Stimulated activated naive CD4-positive, alpha-beta T cell treated with Interleukin-2 at 50 U/mL for 16 hours (primary cell): Measurements from ENCODE around the gene CCDC57.

ENCODE experiments used
- DNase-seq: peaks from one replicate; lab custom pipeline; 2025; lab: John Stamatoyannopoulos, UW

CCDC57 gene

DNA sequence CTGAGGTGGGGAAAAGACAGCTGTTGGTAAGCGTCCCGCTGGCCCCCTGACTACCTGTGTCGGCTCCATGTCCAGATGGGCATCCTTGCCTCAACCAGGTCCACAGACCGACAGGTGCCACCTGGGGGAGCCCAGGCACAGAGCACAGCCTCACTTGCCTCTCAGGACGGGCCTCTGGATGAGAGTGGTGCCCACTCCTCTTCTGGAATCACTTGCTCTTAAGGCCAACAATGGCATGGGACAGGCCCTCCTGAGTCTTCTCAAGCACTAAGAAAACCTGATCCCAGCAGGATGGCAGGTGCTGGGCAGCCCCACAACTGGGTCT lies 33.4 kb upstream of the CCDC57 start:
- DNase-seq, result no peak

DNA sequence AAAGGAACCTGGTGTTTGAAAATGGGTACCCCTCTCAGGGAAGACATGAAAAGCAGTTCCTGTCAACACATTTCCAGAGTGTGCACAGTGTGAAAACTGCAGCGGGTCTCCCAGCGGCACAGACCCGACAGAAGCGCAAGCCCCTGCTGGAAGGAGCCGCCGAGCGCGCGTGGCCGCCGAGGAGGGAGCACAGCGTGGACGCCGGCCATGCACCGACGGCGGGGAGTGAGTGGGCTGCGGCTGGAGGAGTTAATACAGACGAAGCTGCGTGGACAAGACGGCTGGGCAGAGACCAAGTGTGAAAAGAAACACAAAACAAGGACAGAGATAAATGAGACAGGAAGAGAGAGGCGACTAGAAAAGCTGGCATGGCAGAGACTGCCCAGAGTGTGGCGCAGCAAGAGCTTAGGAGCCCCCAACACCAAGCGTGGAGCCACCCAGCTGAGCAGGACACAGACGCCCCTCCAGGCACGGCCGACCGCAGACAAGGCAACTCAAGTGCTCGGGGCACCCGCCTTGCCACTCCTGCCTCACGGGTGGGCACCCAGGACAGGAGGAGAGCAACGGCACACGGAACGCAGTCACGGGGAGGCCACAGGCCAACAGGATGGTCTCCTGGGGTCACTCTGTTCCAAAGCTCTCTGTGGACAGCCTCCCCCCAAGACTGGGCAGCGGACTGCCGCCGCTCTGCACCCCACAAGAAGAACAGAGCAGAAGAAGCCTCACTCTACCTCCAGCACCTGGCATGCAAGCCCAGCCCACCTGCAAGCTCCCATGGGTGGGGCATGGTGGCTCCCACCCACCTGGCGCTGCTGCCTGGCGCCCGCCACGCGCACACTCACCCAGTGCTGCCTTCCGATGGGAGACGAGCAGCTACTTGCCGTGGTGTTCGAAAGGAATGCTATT lies 32.7 kb upstream of the CCDC57 start:
- DNase-seq, result no peak

DNA sequence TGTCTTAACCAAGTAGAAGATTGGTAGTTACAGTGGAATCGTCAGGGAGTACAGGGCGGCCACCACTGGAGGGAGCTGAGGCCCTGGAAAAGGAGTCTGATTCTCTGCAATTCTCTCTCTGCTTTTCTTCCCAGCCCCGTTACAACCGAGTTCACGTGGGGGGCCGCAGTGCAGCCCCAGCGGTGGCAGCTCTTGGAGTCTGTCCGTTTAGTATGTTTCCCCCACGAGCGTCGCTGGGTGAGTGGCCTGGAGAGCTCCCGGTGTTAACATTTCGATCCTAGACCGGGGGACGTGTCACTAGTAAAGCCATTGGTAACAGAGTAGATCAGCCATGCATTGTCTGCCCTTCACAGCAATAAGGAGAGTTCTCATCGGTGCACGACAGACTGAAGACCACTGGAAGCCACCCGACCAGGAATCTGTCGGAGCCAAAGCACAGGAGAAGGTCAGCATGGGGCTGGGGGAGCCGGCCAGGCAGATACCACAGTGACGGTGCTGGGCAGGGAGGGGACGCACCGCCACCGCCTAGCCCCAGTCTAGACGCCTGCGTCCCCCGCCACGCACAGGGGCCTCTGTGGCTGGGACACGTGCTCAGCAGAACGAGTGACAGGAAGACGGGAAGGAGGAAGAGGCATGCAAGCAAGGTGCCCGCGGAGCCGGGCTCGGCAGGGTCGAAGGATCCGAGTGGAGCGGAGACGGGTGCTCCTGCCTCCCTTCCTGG lies 31.9 kb upstream of the CCDC57 start:
- DNase-seq, result no peak

GRCh38 chr17:82243648-82244412 lies 31.2 kb upstream of the CCDC57 start:
- DNase-seq, result no peak

- DNase-seq, result no peak
Measured at GRCh38 chr17:82242977-82243647, 30.5 kb upstream of the CCDC57 start.

GRCh38 chr17:82242698-82242976 lies 30.0 kb upstream of the CCDC57 start:
- no peak for DNase-seq

DNA sequence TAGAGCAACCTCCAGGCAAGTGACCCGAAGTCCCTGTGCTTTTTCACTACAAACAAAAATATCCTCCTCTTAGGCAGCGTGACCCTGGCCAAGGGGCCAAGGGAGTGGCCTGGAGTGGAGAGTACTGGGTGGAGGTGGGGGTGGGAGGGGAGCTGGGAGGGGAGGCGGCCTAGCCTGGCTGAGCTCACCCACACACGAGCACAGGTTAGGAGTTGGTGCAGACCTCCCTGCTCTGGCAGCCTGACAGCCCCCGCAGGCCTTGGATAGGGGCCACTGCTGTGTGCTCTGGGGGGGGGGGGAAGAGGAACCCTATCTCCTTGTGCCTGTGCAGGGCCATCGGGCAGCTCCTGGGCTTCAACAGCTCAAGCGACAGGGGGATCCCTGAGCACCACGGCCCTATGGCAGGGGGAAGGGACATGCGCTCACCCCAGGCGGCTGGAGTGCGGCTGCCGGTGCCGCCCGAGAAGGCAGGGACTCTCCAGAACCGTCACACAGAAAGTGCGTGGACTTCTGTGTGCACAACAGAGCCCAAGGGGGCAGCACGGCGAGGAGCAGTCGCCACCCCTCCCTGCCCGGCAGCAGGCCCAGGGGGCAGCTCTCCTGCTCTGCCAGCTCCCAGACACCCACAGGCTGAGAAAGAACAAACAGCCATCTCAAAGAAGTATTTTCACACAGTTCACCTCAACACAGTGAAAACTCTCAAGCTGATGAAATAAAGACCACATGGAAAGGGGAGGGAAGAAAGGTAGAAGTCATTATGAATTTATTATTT lies 29.5 kb upstream of the CCDC57 start:
- DNase-seq, result no peak

- DNase-seq, result peak; percentile 49
Measured at GRCh38 chr17:82241183-82241925, 28.7 kb upstream of the CCDC57 start.

GRCh38 chr17:82240506-82241182 lies 28.0 kb upstream of the CCDC57 start:
- no peak for DNase-seq

DNA sequence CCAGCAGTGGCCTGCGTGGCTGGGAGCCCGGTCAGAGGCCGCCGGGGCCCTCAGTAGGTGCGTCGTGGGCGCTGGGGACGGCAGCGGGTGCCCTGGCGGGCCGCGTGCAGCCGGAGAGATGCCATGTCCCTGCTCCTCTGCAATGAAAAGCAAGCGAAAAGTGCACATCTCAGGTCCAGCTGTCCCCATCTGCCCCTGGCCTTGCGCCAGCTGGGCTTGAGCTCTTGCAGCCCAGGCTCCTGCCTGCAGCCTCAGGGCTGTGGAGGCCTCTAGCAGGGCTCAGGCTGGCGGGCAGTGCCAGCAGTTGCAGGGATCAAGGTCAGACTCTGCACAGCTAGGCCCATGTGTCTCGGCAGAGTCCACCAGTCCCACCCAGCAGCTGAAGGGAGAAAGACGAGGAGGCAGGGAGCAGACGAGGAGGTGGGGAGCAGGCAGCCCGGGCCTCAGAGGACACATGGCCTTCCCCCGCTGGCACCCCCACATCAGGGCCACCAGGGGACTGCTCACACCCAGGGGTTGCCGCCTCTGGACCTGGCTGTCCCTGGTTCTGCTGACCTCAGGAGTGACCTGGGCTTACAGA lies 27.4 kb upstream of the CCDC57 start:
- no peak for DNase-seq

DNA sequence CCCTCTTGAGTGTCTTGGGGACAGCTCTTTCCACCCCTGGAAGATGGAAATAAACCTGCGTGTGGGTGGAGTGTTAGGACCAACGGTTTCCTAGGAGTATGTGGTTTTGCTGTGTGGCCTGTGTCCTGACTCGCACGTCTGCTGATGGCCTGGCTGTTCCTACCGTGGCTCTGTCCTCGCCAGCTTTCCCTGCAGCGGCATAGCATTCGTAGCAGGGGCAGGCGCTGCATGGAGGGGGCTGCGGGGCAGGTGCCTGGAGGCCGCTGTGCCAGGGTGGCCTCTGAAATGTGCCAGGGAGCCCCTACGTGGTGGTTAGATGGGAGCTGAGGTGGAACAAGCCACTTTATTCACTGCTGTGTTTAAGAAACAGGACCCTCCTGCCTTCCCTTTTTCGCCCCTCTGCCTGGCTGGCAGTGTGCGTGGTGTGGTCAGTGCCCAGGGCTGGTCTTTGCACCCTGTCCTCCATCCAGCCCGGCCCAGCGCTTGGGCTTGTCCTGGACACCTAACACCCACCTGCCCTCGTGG lies 26.8 kb upstream of the CCDC57 start:
- DNase-seq, result no peak

GRCh38 chr17:82238472-82239201 lies 26.0 kb upstream of the CCDC57 start:
- DNase-seq, result peak; percentile 71

DNA sequence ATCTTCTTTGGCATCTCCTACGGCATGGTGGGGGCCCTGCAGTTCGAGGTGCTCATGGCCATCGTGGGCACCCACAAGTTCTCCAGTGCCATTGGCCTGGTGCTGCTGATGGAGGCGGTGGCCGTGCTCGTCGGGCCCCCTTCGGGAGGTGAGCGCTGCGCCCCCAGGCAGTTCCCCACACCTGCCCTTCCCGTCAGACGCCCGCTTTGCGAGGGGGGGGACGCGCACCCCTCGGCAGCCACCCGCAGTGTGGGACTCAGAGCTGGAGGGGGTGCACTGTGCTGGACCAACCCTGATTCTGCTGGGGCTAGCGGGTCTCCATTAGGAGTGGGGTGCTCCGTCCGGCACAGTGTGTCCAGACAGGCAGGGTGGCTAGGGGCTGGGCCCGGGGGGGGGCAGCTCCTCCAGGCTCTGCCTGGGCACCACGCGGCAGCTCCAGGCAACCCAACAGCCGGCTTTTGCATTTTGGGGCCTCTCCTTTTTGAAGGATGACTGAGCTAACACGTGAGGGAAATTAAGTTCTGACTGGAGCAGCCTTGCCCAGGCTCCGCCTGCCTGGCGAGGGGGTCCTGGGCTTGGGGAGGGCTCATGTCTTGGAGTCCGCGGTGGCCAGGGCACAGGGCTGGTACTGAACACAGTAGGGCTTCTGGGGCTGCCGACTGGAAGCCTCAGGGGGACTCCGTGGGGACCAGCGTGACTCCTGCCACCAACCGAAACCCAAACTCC lies 25.3 kb upstream of the CCDC57 start:
- no peak for DNase-seq

DNA sequence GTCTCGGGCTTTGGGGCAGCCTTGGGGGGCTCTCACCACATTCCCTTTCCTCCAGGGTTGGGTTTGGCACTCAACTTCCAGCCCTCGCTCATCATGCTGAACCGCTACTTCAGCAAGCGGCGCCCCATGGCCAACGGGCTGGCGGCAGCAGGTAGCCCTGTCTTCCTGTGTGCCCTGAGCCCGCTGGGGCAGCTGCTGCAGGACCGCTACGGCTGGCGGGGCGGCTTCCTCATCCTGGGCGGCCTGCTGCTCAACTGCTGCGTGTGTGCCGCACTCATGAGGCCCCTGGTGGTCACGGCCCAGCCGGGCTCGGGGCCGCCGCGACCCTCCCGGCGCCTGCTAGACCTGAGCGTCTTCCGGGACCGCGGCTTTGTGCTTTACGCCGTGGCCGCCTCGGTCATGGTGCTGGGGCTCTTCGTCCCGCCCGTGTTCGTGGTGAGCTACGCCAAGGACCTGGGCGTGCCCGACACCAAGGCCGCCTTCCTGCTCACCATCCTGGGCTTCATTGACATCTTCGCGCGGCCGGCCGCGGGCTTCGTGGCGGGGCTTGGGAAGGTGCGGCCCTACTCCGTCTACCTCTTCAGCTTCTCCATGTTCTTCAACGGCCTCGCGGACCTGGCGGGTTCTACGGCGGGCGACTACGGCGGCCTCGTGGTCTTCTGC lies 24.6 kb upstream of the CCDC57 start:
- no peak for DNase-seq

DNA sequence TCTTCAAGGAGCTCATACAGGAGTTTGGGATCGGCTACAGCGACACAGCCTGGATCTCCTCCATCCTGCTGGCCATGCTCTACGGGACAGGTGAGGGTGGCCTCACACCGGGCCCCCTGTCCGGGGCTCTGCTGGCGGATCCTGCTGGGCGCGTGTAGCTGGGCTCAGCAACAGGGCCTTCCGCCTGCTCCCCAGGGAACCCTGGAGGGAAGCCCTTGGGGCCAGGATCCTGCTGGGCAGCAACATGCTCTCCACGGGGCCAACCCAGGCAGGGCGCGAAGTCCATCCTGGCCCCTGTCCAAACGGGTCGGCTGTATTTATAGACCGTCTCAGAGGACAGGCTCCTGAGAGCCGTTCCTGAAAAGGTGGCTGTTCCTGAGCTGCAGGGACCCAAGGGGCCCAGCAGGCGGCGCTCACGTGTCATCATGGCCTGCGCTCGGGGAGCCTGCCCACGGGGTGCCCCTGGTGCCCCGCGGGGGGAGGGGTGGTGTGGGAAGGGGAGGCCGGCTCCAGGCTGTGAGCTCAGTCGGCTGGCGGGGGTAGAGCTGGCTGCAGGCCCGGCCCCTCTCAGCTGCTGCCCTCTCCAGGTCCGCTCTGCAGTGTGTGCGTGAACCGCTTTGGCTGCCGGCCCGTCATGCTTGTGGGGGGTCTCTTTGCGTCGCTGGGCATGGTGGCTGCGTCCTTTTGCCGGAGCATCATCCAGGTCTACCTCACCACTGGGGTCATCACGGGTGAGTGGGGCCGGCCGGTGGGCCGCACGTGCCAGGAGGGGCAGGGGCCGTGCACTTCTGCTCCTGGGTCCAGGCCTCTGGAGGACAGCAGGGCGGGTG lies 23.7 kb upstream of the CCDC57 start:
- DNase-seq, result peak; percentile 64

GRCh38 chr17:82235775-82236141 lies 23.1 kb upstream of the CCDC57 start:
- no peak for DNase-seq
